ENCODE results near the gene DNAJB12.
"Not testable (repeated sequence)": the region's sequence is repeated elsewhere in the genome, so short reads cannot be mapped to it uniquely, and the experiment has no call there.

Gene DNAJB12

DNA sequence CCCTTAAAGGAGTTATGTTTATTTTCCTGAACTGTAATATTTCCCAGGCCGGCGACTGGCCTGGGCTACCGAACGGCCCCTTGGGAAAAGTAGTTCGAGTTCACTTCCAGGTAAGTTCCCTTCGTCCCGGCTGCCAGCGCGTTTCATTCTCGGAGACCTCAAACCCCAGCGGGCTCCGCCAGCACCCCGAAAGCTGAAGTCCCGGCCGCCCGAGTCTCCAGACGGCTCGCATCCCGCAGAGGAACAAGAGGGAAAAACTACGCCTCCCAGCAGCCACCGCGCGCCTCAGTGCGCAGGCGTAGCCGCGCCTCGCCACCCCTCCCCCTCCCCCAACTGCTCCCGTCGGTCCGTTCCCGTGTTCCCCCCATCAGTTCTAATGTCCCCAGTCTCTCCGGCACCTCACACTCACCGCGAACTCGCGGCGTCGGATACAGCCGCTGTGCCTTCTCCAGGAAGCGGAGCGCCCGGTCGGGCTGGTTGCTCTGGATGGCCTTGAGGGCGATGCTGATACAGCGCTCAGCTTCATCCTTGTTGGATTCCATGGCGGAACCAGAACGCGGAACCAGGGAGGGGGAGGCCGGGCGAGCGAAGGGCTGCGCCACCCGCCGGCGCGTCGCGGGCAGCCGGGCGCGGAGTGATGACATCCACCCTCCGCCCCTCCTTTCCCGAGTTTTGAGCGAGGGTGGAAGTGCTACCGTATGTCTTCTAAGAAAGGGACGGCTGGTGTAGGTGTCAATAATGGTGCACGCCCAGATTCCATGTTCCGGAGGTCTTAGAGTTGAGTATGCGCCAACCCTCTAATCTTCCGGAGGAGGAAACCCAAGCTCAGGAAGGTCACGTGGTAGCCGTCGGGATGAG, at the start of gene DNAJB12:
Gene DNAJB12, minus strand, starts transcription at position 564 of the 858 bp plus-strand sequence. Its CDS starts 22 bp downstream, at position 542.
- peak; percentile 92 for DNase-seq (ENCODE audit: low spot score)

GRCh38 chr10:72395581-72395980, 40.9 kb upstream of the DNAJB12 start:
- DNase-seq (ENCODE audit: low spot score), result not testable (repeated sequence)

GRCh38 chr10:72392571-72392970, 37.9 kb upstream of the DNAJB12 start:
- no peak for DNase-seq (ENCODE audit: low spot score)

DNA sequence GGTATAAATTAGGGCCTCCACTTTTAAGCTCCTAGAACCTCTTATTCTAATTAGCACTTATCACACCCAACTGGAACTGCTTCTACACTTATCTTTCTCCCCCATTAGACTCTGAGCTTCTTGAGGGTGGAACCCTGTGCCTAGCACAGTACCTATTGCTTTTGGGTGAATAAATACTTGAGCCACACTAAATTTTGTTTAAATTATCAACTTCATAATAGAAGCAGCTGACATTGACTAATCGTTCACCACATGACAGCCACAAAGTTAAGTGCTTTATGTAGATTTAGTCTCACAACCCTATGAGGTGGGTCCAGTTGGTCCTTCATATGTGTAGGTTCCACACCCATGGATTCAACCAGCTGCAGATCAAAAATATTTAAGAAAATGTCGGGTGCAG, 36.0 kb upstream of the DNAJB12 start:
- DNase-seq (ENCODE audit: low spot score), result no peak

GRCh38 chr10:72389716-72390115, 35.0 kb upstream of the DNAJB12 start:
- no peak for DNase-seq (ENCODE audit: low spot score)

DNA sequence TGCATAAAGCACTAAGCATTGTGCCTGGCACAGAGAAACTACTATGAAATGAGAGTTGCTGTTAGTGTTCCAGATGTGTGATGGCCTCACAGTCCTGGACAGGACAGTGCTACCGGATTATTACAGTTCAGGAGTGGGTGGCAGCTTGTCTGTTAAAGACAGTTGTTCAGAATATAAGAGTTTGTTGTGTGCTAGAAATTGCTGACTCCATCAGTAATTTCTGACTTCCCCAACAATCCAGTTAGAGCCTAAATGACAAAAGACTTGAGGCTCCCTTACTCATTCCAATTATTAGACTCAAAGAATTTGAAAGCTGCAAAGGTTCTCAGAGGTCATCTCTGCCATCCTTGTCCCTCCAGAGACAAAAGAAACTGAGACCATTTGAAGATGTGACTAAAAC, 34.3 kb upstream of the DNAJB12 start:
- no peak for DNase-seq (ENCODE audit: low spot score)

DNA sequence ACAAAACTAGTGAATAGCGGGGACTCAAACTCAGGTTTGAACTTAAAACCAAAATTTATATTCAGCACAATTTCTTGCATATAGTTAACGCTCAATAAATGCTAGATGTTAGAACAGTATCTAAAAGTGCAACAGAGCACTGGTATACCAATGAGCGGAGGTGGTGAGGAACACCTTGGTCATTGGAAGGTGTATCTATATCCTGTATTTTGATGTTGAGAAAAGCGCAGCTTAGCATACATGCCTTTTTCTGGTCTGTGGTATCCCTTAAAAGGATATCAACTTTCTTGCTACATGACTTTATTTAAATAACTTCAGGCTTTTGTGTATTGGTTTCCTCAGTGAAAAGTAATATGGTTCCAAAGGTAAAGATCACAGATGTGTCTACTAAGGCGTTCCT, 33.3 kb upstream of the DNAJB12 start:
- DNase-seq (ENCODE audit: low spot score), result no peak

GRCh38 chr10:72386916-72387586, 32.3 kb upstream of the DNAJB12 start:
- DNase-seq (ENCODE audit: low spot score), result no peak

- no peak for DNase-seq (ENCODE audit: low spot score)
Observed at GRCh38 chr10:72385724-72386123, 31.0 kb upstream of the DNAJB12 start.

- DNase-seq (ENCODE audit: low spot score), result not testable (repeated sequence)
Observed at GRCh38 chr10:72384982-72385381, 30.3 kb upstream of the DNAJB12 start.

DNA sequence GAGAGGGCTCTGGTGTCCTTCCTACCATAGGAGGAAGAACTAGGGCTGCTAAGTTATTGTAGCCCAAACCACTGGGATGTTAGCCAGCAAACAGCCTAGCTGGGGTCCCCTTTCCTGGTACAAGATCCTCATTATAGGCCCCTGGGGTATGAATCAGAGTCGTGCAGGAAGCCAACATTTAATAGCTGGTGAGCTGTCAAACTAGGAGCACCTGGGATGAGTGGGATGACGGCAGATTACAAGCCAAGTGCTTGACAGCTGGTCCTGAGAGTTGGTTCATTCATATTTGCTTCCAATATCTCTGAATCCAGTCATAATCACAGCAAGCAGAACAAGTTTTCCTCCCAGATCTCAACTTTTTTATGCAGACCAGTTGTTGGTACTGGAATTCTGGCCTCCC, 25.1 kb upstream of the DNAJB12 start:
- no peak for DNase-seq (ENCODE audit: low spot score)

DNA sequence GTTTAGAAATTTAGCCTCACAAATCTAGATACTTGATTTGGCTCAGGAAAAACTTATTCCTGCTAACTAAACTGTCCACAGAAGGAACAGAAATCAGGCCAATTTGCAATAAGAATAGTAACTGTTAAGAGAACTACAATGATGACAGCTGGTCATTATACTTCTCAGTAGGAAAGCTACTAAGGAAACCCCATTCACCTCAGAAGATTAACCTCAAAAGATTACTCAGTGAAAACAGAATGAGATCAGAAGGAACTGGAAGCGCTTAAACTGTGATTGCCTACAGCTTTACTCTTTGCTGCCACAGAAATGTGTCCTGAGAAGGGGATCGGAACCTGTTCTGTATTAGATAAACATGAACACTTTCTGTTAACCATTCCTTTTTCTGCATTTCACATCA, 24.3 kb upstream of the DNAJB12 start:
- DNase-seq (ENCODE audit: low spot score), result no peak

- DNase-seq (ENCODE audit: low spot score), result no peak
Observed at GRCh38 chr10:72375585-72375984, 20.9 kb upstream of the DNAJB12 start.

DNA sequence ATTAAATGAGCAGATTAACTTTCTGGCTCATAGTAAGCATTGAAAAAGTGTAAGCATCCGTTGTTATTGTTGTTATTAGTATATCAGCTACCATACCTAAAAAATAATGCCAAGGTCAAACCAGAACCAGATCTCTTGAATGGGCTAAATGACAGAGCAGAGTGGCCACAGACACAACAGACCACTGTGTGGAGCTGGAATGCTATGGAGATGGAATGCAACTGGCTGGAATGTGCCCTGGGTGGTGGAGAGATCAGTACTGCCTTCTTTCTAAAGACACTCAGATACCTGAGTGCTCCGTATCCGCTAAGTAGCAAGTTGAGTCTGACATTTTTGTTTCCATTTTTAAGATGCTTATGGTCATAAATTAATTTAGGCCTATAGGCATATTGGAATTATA, 20.5 kb upstream of the DNAJB12 start:
- no peak for DNase-seq (ENCODE audit: low spot score)

DNA sequence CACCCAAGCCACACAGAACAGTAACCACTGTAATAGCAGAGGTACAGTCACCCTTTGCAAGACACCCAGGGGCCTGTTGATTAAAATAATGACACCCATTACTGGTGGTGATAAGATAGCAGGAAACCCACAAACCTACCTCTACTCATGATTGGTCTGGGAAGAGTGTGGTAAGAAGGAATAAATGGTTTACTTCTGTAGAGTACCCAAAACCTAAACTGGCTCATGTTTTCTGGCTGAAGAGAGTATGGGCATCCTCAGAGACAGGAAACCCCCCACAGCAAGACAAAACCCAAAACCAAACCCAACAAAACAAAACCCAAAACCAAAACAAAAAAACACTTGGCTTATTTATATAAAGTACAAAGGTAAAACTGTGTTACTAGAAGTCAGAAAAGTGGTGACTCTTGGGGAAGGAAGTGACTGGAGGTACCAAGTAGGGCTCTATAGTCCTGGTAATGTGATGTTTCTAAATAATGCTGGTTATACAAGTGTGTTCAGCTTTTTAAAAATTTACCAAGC, 15.5 kb upstream of the DNAJB12 start:
- DNase-seq (ENCODE audit: low spot score), result peak; percentile 77

DNA sequence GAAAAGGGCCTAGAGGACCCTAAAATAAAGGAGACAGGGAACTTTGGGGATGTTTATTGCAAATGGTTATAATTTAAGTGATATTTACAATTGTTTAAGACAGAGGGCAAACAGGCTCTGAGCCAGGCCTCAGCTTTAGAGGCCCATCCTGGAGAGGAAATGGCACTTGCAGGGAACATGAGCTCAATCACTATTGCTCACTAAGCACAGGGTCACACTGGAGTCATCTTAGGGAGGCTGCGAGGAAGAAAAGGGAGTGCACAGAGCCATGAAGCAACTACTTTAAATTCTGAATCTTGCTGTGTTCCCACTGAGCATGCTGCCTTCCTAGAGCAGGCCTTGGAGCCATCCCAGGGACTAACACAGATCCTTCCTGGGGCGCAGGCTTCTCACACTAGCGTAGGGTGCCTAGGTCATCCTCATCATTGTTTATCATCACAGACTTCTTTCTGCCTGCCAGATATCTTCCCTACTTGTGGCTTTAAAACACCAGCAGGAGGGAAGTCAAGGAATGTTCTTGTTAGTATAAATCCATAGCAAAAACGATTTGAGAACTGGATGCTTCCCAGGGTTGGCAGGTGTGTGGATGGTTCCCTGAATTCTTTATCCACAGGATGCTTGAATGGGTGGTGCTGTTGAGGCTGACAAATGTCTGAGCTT, 12.7 kb upstream of the DNAJB12 start:
- no peak for DNase-seq (ENCODE audit: low spot score)

DNA sequence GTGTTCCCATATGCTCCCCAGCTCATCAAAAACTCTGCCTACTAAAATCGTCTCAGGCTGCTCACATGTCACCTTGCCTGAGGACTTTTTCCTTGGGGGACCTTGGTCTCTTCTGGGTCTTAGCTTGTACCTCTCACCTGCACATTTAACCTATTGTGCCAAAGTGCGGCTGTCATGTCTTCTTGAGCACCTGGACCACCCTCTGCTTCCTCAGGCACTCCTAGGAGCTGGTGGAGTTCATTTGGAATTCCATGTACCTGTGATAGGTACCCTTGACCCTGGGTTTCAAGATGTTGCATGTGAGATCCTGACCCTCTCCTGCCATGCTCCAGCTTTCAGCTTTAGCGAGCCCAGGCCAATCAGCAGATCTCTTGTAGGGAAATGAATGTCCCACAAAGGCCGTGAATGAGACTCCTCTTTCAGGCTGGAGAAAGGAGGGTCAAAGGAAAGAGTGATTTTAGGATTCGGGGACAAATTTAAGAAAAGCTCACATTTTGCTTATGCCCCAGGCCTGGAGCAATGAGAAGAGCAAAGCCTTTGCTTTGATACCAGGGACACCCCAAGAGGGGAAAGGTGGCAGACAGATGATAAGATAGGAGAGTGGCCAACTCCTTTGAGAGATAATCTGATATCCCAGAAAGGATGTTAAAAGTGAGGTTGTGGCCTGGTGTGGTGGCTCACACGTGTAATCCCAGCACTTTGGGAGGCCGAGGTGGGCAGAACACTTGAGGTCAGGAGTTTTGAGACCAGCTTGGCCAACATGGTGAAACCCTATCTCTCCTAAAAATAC, 10.6 kb upstream of the DNAJB12 start:
- no peak for DNase-seq (ENCODE audit: low spot score)

DNA sequence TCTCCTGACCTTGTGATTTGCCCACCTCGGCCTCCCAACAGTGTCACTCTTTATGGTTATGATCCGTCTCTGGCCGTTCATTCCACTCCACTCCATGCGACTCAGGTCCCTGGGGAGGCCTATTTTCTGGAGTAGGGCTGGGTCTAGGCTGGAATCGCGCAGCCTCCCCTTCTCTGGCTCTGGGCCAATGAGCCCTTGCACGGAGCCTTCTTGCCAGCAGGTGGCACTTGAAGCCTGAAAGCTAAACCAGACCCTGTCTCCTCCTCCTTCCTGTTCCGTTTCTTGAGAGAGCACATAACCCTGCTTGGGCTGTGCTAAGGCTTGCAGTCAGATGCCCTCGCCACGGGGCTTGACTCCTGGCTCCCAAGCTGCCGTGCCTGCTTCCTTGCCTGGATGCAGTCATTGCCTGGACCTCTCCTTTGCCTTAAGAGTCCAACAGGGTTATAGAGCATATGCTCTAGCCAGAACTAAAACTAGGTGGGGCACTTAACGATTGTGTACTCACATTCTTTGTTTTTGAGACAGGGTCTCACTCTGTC, 9.6 kb upstream of the DNAJB12 start:
- peak; percentile 91 for DNase-seq (ENCODE audit: low spot score)

GRCh38 chr10:72356987-72357386, 2.3 kb upstream of the DNAJB12 start:
- DNase-seq (ENCODE audit: low spot score), result no peak

GRCh38 chr10:72356115-72356514, 1.4 kb upstream of the DNAJB12 start:
- no peak for DNase-seq (ENCODE audit: low spot score)

DNA sequence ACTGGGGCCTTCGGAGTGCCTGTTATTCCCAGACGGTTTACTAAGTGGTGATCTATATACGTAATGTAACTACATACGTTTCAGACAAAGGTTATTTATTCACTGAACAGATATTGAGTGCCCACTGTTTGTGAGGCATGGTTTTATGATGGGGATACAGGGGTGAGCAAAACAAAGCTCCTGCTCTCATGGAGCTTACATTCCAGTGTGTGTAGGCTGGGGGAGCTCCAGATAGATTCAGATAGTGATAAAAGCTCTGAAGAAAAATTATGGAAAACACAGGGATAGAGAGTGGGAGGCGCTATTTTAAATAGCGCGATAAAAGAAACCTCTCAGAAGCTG, 466 bp upstream of the DNAJB12 start:
- no peak for DNase-seq (ENCODE audit: low spot score)

DNA sequence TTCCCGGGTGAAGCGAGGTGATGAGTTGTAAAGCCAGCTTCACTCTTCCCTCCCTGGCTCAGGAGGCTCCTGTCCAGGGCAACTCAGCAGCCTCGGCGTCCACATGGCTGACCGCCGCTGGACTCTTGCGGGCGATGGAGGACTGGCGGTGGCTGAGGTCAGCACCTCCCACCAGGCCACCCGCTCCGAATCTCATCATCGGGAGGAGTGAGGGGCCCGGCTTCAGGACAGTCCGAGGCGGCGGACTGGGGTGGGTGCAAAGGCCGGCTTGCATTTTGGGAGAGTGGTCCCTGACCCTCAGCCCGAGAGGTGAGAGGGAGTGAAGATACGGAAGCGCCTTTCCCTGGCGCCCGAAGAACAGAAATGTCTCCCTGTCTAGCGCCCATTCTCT, 759 bp downstream of the DNAJB12 start:
- no peak for DNase-seq (ENCODE audit: low spot score)

Data from CD4-positive, alpha-beta T cell treated with Interleukin-2 at 100 ng/mL for 4 hours (primary cell).